C4-2B (cell line): ENCODE results near the gene SELENOS.

Experiments used
- ZFX ChIP-seq: fragments of 450-650 bp; IDR thresholded peaks from 2 replicates; pipeline ENCODE4 v1.6.1; 2017
- TF ChIP-seq, protein P1 (sequence below): fragments of 450-650 bp; conservative IDR thresholded peaks from 2 replicates; pipeline ENCODE4 v1.5.1; 2017; ENCODE audit warnings: mild to moderate bottlenecking

DNA sequence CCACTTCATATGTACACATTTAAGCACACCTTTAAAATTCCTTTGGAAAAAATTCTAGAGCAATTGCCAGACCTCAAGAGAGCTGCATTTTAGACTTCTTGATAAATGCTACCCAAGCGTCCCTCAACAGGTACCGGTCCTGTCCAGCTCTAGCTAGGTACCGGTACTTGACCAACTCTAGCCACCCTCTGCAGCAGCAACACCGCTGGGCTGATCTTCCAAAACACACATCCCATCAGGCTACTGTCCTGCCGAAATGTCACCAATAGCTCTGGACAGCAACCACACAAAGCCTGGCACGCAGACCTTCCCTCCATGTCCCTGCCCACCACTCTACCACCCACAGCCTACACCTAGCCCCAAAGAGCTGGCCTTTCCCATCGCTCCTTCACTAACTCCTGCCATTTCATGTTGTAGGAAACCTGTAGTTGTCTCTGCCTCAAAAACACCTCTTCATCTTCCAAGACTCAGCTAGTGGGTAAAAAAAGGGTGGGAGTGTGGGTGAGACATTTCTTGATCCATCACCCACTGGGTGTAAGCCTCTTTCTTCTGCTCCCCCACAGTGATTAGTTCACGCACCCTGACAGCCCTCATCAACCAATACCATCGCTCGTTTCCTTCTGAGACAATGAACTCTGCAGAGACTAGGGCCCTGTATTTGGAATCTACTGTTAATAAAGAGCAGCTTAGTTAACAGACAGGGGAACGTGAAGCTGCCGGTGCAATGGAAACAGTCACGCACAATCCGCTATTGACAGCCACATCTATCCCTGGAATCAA lies 32.2 kb downstream of the SELENOS start:
- TF ChIP-seq, protein P1, sequence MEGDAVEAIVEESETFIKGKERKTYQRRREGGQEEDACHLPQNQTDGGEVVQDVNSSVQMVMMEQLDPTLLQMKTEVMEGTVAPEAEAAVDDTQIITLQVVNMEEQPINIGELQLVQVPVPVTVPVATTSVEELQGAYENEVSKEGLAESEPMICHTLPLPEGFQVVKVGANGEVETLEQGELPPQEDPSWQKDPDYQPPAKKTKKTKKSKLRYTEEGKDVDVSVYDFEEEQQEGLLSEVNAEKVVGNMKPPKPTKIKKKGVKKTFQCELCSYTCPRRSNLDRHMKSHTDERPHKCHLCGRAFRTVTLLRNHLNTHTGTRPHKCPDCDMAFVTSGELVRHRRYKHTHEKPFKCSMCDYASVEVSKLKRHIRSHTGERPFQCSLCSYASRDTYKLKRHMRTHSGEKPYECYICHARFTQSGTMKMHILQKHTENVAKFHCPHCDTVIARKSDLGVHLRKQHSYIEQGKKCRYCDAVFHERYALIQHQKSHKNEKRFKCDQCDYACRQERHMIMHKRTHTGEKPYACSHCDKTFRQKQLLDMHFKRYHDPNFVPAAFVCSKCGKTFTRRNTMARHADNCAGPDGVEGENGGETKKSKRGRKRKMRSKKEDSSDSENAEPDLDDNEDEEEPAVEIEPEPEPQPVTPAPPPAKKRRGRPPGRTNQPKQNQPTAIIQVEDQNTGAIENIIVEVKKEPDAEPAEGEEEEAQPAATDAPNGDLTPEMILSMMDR, result no peak
- TF ChIP-seq ZFX, result no peak
